GM18951 (cell line): ENCODE results near the gene IFT81.

Experiments used
- POLR2A ChIP-seq: IDR thresholded peaks from 4 replicates; pipeline ENCODE4 v1.6.1; 2011; ENCODE audit warnings: mild to moderate bottlenecking; ENCODE audit not compliant: insufficient read length, insufficient read depth; ENCODE audit errors: extremely low read depth
- in situ Hi-C: fragments of 300-500 bp; cut with MboI; formaldehyde crosslinking; loops from one replicate; pipeline ENCODE4 v1.12.0; 2022; ENCODE audit warnings: low sequenced_read_pairs, mixed read lengths, inconsistent platforms; ENCODE audit not compliant: unreplicated experiment

Gene IFT81, protein sequence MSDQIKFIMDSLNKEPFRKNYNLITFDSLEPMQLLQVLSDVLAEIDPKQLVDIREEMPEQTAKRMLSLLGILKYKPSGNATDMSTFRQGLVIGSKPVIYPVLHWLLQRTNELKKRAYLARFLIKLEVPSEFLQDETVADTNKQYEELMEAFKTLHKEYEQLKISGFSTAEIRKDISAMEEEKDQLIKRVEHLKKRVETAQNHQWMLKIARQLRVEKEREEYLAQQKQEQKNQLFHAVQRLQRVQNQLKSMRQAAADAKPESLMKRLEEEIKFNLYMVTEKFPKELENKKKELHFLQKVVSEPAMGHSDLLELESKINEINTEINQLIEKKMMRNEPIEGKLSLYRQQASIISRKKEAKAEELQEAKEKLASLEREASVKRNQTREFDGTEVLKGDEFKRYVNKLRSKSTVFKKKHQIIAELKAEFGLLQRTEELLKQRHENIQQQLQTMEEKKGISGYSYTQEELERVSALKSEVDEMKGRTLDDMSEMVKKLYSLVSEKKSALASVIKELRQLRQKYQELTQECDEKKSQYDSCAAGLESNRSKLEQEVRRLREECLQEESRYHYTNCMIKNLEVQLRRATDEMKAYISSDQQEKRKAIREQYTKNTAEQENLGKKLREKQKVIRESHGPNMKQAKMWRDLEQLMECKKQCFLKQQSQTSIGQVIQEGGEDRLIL

DNA sequence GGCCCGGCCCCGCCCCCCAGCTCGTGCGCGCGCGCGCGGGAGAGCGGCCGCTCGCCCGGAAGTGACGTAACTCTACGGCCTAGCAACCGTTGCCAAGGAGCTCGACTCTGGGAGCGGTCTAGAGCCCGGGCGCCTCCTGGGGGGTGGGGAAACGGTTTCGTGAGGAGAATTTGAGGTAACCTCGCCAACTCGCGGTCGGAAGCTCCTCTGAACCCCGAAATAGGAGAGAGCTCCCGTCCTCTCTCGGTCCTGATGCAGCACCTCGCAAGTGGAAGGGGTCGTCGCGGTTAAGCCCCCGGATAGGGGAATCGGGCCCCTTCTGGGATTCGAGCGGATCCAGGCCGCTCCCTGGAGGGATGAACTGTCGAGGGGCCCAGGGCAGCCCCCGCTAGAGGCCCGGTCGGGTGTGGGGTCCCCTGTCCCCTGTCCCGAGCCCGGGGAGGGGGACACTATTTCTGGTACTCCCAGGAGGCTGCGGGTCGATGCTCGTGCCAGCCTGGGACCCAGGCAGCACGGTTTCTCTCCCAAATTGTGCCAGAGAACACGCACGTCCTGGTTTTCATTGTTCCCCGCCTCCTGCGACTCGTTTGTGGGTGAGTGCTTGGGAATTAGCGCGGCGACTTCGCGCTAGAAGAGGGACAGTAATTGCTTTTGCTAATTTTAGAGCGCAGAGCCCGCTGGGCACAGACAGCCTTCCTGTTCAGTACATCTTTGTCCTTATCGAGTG is at the start of gene IFT81:
Gene IFT81 (plus strand): TSS at position 89 of the 727 bp plus-strand sequence. CDS start 3,024 bp downstream, outside the sequence.
- TF ChIP-seq POLR2A: peak; percentile 54
- in situ Hi-C loops: loop anchor here (25.0 kb wide), 1 partner anchor 113 kb away; no protein-coding TSS in a partner anchor

- in situ Hi-C loops: no loop called here
- TF ChIP-seq POLR2A: no peak
Observed at GRCh38 chr12:110075880-110076279, 48.3 kb upstream of the IFT81 start.

- no peak for TF ChIP-seq POLR2A
- in situ Hi-C loops: no loop called here
Observed at GRCh38 chr12:110077800-110078199, 46.4 kb upstream of the IFT81 start.

DNA sequence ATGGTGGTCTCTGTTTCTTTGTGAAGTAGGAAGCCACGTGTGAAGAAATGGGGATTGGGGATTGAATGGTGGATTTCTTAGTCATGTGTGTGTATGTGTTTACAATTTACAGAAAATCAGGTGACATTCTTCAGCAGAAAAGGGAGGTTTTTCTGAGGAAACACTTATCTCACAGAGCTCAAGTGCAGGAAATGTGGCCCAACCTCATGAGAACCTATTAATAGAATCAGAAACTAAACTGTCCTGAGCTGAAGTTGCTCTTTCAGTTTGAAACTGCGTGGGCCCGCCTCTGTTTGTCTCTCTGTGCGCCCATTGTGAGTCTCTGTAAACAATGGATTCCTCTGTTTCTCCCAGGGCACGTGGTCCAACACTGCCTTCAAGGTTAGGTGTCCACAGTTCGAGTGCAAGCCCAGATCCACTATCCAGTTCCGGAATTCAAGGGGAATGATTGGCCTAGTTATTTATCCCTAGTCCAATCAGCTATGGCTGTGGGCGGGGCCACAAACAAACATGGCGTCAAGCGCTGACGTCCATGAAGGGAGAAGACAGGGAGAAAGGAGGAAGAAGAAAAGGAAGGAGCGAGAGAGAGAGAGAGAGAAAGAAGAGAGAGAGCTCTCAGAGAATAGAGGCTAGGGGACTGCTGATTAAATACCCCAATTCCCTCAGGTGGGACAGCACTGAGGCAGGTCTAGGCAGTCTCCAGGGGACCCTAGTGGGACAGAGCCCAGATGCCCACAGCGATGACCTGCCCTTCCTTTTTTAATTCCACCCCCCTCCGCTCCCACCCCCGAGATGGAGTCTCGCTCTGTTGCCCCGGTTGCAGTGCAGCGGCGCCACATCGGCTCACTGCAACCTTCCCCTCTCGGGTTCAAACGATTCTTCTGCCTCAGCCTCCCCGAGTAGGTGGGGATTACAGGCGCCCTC is 44.4 kb upstream of the IFT81 start:
- in situ Hi-C loops: no loop called here
- peak; percentile 52 for TF ChIP-seq POLR2A

- no peak for TF ChIP-seq POLR2A
- in situ Hi-C loops: no loop called here
Observed at GRCh38 chr12:110080410-110080809, 43.7 kb upstream of the IFT81 start.

GRCh38 chr12:110084314-110085015 is 39.7 kb upstream of the IFT81 start:
- in situ Hi-C loops: loop anchor here (5.0 kb wide), 1 partner anchor 343 kb away; no protein-coding TSS in a partner anchor
- no peak for TF ChIP-seq POLR2A

- in situ Hi-C loops: loop anchor here (5.0 kb wide), 1 partner anchor 339 kb away; no protein-coding TSS in a partner anchor
Observed at GRCh38 chr12:110088216-110088615, 35.9 kb upstream of the IFT81 start.

- in situ Hi-C loops: loop anchor here (5.0 kb wide), 1 partner anchor 338 kb away; no protein-coding TSS in a partner anchor
- no peak for TF ChIP-seq POLR2A
Observed at GRCh38 chr12:110088936-110089335, 35.2 kb upstream of the IFT81 start.

DNA sequence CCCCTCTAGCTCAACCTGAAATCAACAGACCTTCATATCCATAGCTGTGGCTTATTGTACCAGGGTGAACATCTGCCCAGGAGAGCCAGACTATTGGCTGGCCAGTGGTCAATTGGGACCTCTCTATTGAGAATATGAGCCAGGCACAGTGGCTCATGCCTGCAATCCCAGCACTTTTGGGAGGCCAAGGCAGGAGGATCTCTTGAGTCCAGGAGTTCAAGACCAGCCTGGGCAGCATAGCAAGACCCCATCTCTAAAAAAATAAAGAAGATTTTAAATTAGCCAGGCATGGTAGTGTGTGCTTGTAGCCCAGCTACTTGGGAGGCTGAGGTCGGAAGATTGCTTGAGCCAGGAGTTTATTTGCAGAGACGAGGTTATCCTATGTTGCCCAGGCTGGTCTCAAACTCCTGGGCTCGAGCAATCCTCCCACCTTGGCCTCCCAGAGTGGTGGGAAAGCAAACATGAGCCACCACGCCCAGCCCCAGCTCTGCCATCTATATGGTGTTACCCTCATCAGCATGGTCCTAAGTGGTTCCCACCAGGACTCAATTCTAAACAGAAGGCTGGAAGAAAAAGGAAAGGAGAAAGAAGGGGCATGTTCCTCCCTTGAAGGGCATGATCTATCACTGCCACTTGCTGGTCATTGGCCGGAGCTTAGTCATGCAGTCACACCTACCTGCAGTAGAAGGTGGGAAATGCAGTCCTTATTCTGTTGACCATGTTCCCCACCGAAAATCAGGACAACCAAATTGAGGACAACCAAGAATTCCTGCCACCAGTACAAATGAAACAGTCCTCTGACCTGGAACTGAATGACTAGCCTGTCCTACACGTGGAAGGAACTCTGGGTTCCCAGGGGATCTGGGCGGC is 33.7 kb upstream of the IFT81 start:
- TF ChIP-seq POLR2A: no peak
- in situ Hi-C loops: no loop called here

DNA sequence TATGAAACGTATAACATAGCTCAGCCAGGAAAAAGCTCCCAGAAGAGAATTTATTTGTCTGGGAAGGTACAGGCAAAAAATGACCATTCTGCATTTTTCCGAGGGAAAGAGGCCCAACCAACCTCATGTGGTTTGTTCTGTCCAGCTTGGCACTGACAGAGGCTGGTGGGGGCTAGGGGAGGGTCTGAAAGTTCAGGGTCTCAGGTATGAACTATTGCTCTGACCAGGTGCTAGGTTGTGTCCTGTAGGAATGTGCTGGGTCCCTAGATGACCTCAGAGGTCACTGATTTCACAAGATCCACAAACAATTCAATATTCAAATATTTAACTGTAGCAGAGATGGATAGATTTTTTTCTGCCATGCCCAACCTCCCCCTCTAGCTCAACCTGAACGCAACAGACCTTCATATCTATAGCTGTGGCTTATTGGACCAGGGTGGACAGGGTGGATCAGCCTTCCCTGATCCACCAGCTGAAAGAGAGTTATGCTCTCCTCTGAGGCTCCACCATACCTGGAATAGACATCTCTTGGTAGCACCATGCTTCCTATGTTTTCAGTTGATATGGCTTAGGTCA is 32.9 kb upstream of the IFT81 start:
- TF ChIP-seq POLR2A: no peak
- in situ Hi-C loops: no loop called here

DNA sequence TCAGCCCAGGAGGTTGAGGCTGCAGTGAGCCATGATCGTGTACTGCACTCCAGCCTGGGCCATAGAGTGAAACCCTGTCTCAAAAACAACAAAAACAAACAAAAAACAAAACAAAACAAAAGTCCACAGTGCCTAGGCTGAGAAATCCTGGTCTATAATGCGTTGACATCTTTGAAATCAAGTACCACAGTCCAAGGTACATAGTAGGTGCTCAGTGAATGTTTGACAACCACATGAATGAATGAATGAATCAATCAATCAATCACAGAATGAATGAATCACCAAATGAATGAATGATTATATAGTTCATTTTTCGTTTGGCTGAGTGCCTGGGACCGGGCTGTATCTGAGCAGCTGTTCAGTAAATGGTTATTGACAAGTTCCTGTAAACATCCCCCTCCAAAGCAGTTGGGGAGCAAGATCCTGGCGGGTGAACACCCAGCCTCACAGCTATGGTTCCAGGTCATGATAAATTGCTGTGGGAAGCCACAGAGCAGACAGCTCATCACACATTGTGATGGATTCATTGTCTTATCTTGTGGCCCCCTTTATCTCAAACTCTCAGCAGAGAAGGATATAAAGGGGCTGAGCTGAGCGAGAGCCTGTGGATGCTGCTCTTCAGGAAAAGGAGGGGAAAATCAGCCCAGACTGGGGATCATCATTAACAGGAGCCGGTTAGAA is 30.4 kb upstream of the IFT81 start:
- in situ Hi-C loops: no loop called here
- TF ChIP-seq POLR2A: no peak
